Osteocyte (in vitro differentiated cells): ENCODE measurements around the gene PRDM16. TPM values are rescaled to one million over a fixed set of nuclear protein-coding genes. Genes with fewer than 3 reads are reported as not detected.

Experiments used
- DNase-seq: peaks from one replicate; pipeline ENCODE4 v3.0.0; 2021; ENCODE audit warnings: mixed read lengths; ENCODE audit not compliant: unreplicated experiment; ENCODE audit errors: extremely low spot score
- H3K27ac Mint-ChIP-seq: one replicate; pipeline ENCODE4 v1.8.0; 2021; ENCODE audit warnings: mild to moderate bottlenecking, mixed read lengths; ENCODE audit not compliant: unreplicated experiment
- H3K27me3 Mint-ChIP-seq: one replicate; pipeline ENCODE4 v1.8.0; 2021; ENCODE audit warnings: mixed read lengths; ENCODE audit not compliant: unreplicated experiment
- H3K36me3 Mint-ChIP-seq: one replicate; pipeline ENCODE4 v1.8.0; 2021; ENCODE audit warnings: mixed read lengths; ENCODE audit not compliant: unreplicated experiment
- H3K4me1 Mint-ChIP-seq: one replicate; pipeline ENCODE4 v1.8.0; 2021; ENCODE audit warnings: mixed read lengths; ENCODE audit not compliant: unreplicated experiment
- H3K4me3 Mint-ChIP-seq: one replicate; pipeline ENCODE4 v1.8.0; 2021; ENCODE audit warnings: mild to moderate bottlenecking, moderate library complexity, mixed read lengths; ENCODE audit not compliant: unreplicated experiment
- H3K9me3 Mint-ChIP-seq: one replicate; pipeline ENCODE4 v1.8.0; 2021; ENCODE audit warnings: mixed read lengths; ENCODE audit not compliant: unreplicated experiment
- total RNA-seq: library from RNA; stranded (reverse); gene quantifications from 2 replicates; pipeline ENCODE4 v1.2.1, GENCODE V29; 2021
- TF ChIP-seq, protein P1 (sequence below): fragments of 200-600 bp; sonication (generic); IDR thresholded peaks from 2 replicates; pipeline ENCODE4 v1.5.0; 2021; ENCODE audit warnings: antibody characterized with exemption, mild to moderate bottlenecking, moderate library complexity

The PRDM16 gene
- total RNA-seq, 1 donor from 2014 or later, result 7.1 TPM

DNA sequence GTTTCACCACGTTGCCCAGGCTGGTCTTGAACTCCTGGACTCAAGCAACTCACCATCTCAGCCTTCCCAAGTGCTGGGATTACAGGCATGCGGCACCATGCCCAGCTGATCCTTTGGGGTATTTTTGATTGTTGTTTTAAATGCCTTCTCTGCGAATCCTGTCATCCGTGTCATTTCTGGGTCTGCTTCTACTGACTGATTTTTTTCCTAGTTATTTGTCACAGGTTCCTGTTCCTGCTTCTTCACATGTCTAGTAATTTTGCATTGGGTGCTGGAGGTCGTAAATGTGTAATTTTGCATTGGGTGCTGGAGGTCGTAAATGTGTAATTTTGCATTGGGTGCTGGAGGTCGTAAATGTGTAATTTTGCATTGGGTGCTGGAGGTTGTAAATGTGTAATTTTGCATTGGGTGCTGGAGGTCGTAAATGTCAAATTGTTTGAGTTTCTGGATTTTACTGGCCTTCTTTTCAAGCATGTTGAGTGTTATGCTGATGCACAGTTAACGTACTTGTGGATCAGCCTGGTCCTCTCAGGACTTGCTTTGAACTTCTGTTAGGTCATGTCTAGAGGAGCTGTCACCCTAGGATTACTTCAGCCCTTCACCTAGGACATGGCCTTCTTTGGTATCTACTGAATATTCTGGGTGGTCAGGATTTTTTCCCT, 381.3 kb downstream of the PRDM16 start:
- H3K27ac Mint-ChIP-seq, result no peak overlapping the region
- H3K9me3 Mint-ChIP-seq, result peaks cover 15% of the 10 kb centered on the region
- DNase-seq, result no peak
- H3K4me3 Mint-ChIP-seq, result no peak overlapping the region
- TF ChIP-seq, protein P1, sequence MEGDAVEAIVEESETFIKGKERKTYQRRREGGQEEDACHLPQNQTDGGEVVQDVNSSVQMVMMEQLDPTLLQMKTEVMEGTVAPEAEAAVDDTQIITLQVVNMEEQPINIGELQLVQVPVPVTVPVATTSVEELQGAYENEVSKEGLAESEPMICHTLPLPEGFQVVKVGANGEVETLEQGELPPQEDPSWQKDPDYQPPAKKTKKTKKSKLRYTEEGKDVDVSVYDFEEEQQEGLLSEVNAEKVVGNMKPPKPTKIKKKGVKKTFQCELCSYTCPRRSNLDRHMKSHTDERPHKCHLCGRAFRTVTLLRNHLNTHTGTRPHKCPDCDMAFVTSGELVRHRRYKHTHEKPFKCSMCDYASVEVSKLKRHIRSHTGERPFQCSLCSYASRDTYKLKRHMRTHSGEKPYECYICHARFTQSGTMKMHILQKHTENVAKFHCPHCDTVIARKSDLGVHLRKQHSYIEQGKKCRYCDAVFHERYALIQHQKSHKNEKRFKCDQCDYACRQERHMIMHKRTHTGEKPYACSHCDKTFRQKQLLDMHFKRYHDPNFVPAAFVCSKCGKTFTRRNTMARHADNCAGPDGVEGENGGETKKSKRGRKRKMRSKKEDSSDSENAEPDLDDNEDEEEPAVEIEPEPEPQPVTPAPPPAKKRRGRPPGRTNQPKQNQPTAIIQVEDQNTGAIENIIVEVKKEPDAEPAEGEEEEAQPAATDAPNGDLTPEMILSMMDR, result no peak
- peaks cover 3% of the 10 kb centered on the region for H3K36me3 Mint-ChIP-seq
- peaks cover 23% of the 10 kb centered on the region for H3K27me3 Mint-ChIP-seq
- peaks cover 7% of the 10 kb centered on the region for H3K4me1 Mint-ChIP-seq

DNA sequence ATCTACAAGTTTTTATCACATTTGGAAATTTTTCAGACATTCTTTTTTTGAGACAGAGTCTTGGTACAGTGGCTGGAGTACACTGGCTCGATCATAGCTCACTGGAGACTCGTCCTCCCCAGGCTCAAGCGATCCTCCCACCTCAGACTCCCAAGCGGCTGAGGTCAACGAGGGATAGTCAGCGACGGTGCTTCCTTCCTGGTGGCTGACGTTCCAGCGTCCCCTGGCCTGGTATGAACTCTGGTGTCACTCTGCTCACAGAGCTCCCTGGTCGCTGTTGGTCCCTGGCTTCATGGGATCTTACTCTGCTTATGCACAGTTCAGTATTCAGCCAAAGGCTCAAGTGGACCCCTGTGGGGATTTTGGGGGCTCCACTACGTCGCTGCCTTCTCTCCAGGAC, 382.0 kb downstream of the PRDM16 start:
- Mint-ChIP-seq H3K4me3 (no peak overlapping the region), H3K36me3 (peaks cover 3% of the 10 kb centered on the region), H3K4me1 (peaks cover 7% of the 10 kb centered on the region), H3K27ac (no peak overlapping the region), H3K27me3 (peaks cover 23% of the 10 kb centered on the region), H3K9me3 (peaks cover 15% of the 10 kb centered on the region)
- TF ChIP-seq, protein P1, result no peak
- DNase-seq, result no peak

DNA sequence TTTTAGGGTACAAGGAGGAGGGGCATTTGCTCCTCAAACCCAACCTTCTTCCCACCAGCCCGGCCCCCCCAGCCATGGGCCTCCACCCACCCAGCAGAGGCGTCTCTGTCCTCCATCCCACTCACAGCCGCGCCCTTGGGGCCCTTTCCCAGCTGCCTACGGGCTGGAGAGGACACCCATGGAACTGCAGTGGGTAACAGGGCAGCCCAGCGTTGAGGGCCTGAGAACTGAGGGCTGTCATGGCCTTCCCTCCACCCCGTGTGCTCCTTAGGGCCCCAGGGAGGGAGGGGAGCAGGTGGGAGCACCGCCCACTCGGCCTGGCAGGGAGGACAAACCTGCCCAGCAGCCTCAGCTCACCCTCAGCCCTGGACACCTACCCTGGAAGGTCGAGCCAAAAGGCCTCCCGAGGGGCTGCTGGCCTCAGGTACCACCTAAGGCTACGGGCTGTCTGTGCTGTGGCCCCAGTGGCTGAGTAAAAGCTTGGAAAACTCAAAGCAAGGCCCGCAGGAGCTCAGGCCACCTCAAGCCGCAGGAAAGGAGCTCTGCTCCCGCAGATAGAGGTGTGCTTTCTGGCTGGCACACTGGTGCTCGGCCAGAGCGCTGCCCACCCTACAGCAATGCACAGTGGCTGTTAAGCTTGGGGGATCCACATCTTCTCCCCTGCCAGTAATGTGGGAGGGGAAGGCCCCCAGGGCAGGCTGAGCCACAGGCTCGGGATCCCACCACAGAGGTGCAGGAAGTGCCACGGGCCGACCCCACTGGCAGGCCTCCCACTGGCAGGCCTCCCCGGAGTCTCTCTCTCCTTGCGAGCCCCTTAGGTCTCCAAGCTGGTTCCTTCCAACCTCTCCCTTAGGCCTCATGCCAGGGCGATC, 383.2 kb downstream of the PRDM16 start:
- no peaks in the 10 kb centered on the region for H3K36me3 Mint-ChIP-seq
- TF ChIP-seq, protein P1, result no peak

DNA sequence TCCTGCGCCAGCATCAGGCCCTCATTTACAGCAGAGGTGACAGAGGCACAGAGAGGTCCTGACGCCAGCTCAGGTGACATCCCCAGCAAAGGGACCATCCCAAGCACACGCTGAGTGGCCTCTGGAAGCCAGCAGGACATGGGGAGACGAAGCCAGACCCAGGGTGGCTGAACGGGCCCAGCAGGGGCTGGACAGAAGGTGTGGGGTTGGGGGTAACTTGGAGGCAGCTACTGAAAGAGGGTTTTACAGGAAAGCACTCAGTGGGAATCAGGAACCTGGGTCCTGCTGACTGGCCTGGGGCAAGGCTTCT, 383.8 kb downstream of the PRDM16 start:
- H3K4me1 Mint-ChIP-seq, result peaks cover 16% of the 10 kb centered on the region

More for the DNA sequence above, 383.2 kb downstream of the PRDM16 start:
- Mint-ChIP-seq H3K9me3 (peaks cover 10% of the 10 kb centered on the region), H3K27ac (no peak overlapping the region), H3K4me1 (peaks cover 10% of the 10 kb centered on the region), H3K27me3 (peaks cover 21% of the 10 kb centered on the region), H3K4me3 (no peak overlapping the region)
- no peak for DNase-seq

More for the DNA sequence above, 383.8 kb downstream of the PRDM16 start:
- Mint-ChIP-seq H3K4me3 (no peak overlapping the region), H3K27ac (no peak overlapping the region), H3K9me3 (peaks cover 4% of the 10 kb centered on the region), H3K36me3 (no peaks in the 10 kb centered on the region), H3K27me3 (peaks cover 15% of the 10 kb centered on the region)
- TF ChIP-seq, protein P1, result no peak
- DNase-seq, result no peak
